Panc1 (cell line): Measurements from ENCODE around the gene MRPL20.

ENCODE experiments used
- POLR2AphosphoS5 ChIP-seq: IDR thresholded peaks from 2 replicates; pipeline ENCODE4 v1.6.1; 2012; ENCODE audit warnings: mild to moderate bottlenecking, low read depth, low read length, moderate library complexity
- SIN3A ChIP-seq: IDR thresholded peaks from 2 replicates; pipeline ENCODE4 v1.6.1; 2012; ENCODE audit warnings: low read depth, mild to moderate bottlenecking, low read length, moderate library complexity, borderline replicate concordance; ENCODE audit not compliant: insufficient read depth
- TCF7L2 ChIP-seq: IDR thresholded peaks from 2 replicates; pipeline ENCODE4 v1.6.1; 2011; ENCODE audit warnings: mild to moderate bottlenecking, low read depth, low read length, inconsistent platforms
- TF ChIP-seq, protein P1 (sequence below): fragments of 450-650 bp; IDR thresholded peaks from 2 replicates; pipeline ENCODE4 v1.5.1; 2017; ENCODE audit warnings: mild to moderate bottlenecking

GRCh38 chr1:1433804-1434130 lies 26.7 kb upstream of the MRPL20 start:
- TF ChIP-seq, protein P1, sequence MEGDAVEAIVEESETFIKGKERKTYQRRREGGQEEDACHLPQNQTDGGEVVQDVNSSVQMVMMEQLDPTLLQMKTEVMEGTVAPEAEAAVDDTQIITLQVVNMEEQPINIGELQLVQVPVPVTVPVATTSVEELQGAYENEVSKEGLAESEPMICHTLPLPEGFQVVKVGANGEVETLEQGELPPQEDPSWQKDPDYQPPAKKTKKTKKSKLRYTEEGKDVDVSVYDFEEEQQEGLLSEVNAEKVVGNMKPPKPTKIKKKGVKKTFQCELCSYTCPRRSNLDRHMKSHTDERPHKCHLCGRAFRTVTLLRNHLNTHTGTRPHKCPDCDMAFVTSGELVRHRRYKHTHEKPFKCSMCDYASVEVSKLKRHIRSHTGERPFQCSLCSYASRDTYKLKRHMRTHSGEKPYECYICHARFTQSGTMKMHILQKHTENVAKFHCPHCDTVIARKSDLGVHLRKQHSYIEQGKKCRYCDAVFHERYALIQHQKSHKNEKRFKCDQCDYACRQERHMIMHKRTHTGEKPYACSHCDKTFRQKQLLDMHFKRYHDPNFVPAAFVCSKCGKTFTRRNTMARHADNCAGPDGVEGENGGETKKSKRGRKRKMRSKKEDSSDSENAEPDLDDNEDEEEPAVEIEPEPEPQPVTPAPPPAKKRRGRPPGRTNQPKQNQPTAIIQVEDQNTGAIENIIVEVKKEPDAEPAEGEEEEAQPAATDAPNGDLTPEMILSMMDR = no peak
- TF ChIP-seq POLR2AphosphoS5 (no peak), SIN3A (no peak), TCF7L2 (no peak)
